Measurements from ENCODE around the gene MMEL1. TPM values are rescaled to one million over a fixed set of nuclear protein-coding genes. Genes with fewer than 3 reads are reported as not detected.

The MMEL1 gene
- total and polyA plus RNA-seq, 2 donors (not counting 1 experiment from before 2014, with no cell fraction given), result 0.33 to 0.60 TPM

- Histone ChIP-seq H4K20me1 (ENCODE audit: control insufficient read depth, extremely low read depth, insufficient read depth, low read length) (no peaks in the 10 kb centered on the region), H3K27me3 (ENCODE audit: control insufficient read depth, insufficient read depth, low read length) (no peaks in the 10 kb centered on the region), H3K9me3 (ENCODE audit: control insufficient read depth, insufficient read depth, low read depth, low read length) (no peaks in the 10 kb centered on the region), H3K27ac (ENCODE audit: insufficient read depth, low read length) (no peak overlapping the region), H3K4me3 (replicated peaks in 1 of 4; ENCODE audit: control extremely low read depth in 1 of 4, insufficient read depth in 1 of 4, low read depth in 3 of 4, low read length in 4 of 4) (no peak overlapping the region), H3K36me3 (ENCODE audit: control insufficient read depth, insufficient read depth, low read length) (no peaks in the 10 kb centered on the region), H3K9ac (ENCODE audit: insufficient read depth, low read length) (no peak overlapping the region), H3K4me1 (ENCODE audit: control insufficient read depth, extremely low read depth, insufficient read depth, low read length) (peaks cover 3% of the 10 kb centered on the region), H2AFZ (ENCODE audit: low read length) (no peak overlapping the region), H3K79me2 (ENCODE audit: control insufficient read depth, insufficient read depth, low read length) (no peaks in the 10 kb centered on the region), H3K4me2 (ENCODE audit: extremely low read depth, insufficient read depth, low read length) (no peak overlapping the region)
- TF ChIP-seq EZH2 (IDR thresholded peaks at IDR 0.05; ENCODE audit: low read length, missing control alignments) (no peak), CTCF (conservative IDR thresholded peaks at IDR 0.05 in 1 of 2, IDR thresholded peaks at IDR 0.05 in 1 of 2; ENCODE audit: low read depth in 1 of 2, low read length in 2 of 2) (no peak)
- no peak for DNase-seq (ENCODE audit: low read depth in 2 of 2)
Observed at GRCh38 chr1:2595812-2596529, 36.8 kb downstream of the MMEL1 start.

GRCh38 chr1:2595261-2595811 is 37.5 kb downstream of the MMEL1 start:
- DNase-seq (ENCODE audit: low read depth in 2 of 2), result no peak
- no peak overlapping the region for H3K9ac ChIP-seq (ENCODE audit: insufficient read depth, low read length)
- H4K20me1 ChIP-seq (ENCODE audit: control insufficient read depth, extremely low read depth, insufficient read depth, low read length), result no peaks in the 10 kb centered on the region
- no peak overlapping the region for H3K4me3 ChIP-seq (replicated peaks in 1 of 4; ENCODE audit: control extremely low read depth in 1 of 4, insufficient read depth in 1 of 4, low read depth in 3 of 4, low read length in 4 of 4)
- H3K27ac ChIP-seq (ENCODE audit: insufficient read depth, low read length), result no peak overlapping the region
- peaks cover 3% of the 10 kb centered on the region for H3K4me1 ChIP-seq (ENCODE audit: control insufficient read depth, extremely low read depth, insufficient read depth, low read length)
- H3K36me3 ChIP-seq (ENCODE audit: control insufficient read depth, insufficient read depth, low read length), result no peaks in the 10 kb centered on the region
- no peaks in the 10 kb centered on the region for H3K27me3 ChIP-seq (ENCODE audit: control insufficient read depth, insufficient read depth, low read length)
- no peak for TF ChIP-seq EZH2 (IDR thresholded peaks at IDR 0.05; ENCODE audit: low read length, missing control alignments)
- TF ChIP-seq CTCF (conservative IDR thresholded peaks at IDR 0.05 in 1 of 2, IDR thresholded peaks at IDR 0.05 in 1 of 2; ENCODE audit: low read depth in 1 of 2, low read length in 2 of 2), result no peak
- no peaks in the 10 kb centered on the region for H3K9me3 ChIP-seq (ENCODE audit: control insufficient read depth, insufficient read depth, low read depth, low read length)
- H2AFZ ChIP-seq (ENCODE audit: low read length), result no peak overlapping the region
- no peak overlapping the region for H3K4me2 ChIP-seq (ENCODE audit: extremely low read depth, insufficient read depth, low read length)
- H3K79me2 ChIP-seq (ENCODE audit: control insufficient read depth, insufficient read depth, low read length), result no peaks in the 10 kb centered on the region

GRCh38 chr1:2594641-2595131 is 38.1 kb downstream of the MMEL1 start:
- TF ChIP-seq EZH2 (IDR thresholded peaks at IDR 0.05; ENCODE audit: low read length, missing control alignments) (no peak), CTCF (conservative IDR thresholded peaks at IDR 0.05 in 1 of 2, IDR thresholded peaks at IDR 0.05 in 1 of 2; ENCODE audit: low read depth in 1 of 2, low read length in 2 of 2) (no peak)
- no peak overlapping the region for H2AFZ ChIP-seq (ENCODE audit: low read length)

More at GRCh38 chr1:2594641-2595131, 38.1 kb downstream of the MMEL1 start:
- H3K27ac ChIP-seq (ENCODE audit: insufficient read depth, low read length), result no peak overlapping the region
- H3K4me3 ChIP-seq (replicated peaks in 1 of 4; ENCODE audit: control extremely low read depth in 1 of 4, insufficient read depth in 1 of 4, low read depth in 3 of 4, low read length in 4 of 4), result no peak overlapping the region
- H3K4me1 ChIP-seq (ENCODE audit: control insufficient read depth, extremely low read depth, insufficient read depth, low read length), result peaks cover 3% of the 10 kb centered on the region
- H3K9me3 ChIP-seq (ENCODE audit: control insufficient read depth, insufficient read depth, low read depth, low read length), result no peaks in the 10 kb centered on the region
- no peaks in the 10 kb centered on the region for H3K79me2 ChIP-seq (ENCODE audit: control insufficient read depth, insufficient read depth, low read length)
- no peaks in the 10 kb centered on the region for H3K36me3 ChIP-seq (ENCODE audit: control insufficient read depth, insufficient read depth, low read length)
- DNase-seq (ENCODE audit: low read depth in 2 of 2), result no peak
- no peaks in the 10 kb centered on the region for H3K27me3 ChIP-seq (ENCODE audit: control insufficient read depth, insufficient read depth, low read length)
- H3K4me2 ChIP-seq (ENCODE audit: extremely low read depth, insufficient read depth, low read length), result no peak overlapping the region
- no peak overlapping the region for H3K9ac ChIP-seq (ENCODE audit: insufficient read depth, low read length)
- H4K20me1 ChIP-seq (ENCODE audit: control insufficient read depth, extremely low read depth, insufficient read depth, low read length), result no peaks in the 10 kb centered on the region

All from fibroblast of lung (primary cell).